Mesothelial cell of epicardium (in vitro differentiated cells): ENCODE results near the gene MROH7. TPM values are rescaled to one million over a fixed set of nuclear protein-coding genes. Genes with fewer than 3 reads are reported as not detected.

Experiments
- DNase-seq, 2 experiments: peaks; one replicate each; pipeline ENCODE4 v3.0.0; 2021; ENCODE audit warnings: low spot score in 2 of 2; ENCODE audit not compliant: unreplicated experiment in 2 of 2
- H3K27ac Mint-ChIP-seq: 2 replicates; pipeline ENCODE4 v1.8.0; 2021; ENCODE audit warnings: mixed read lengths
- H3K27me3 Mint-ChIP-seq: 2 replicates; pipeline ENCODE4 v1.8.0; 2021; ENCODE audit warnings: low read depth, mixed read lengths
- H3K36me3 Mint-ChIP-seq: 2 replicates; pipeline ENCODE4 v1.8.0; 2021; ENCODE audit warnings: mixed read lengths
- H3K4me1 Mint-ChIP-seq: 2 replicates; pipeline ENCODE4 v1.8.0; 2021; ENCODE audit warnings: mixed read lengths
- H3K4me3 Mint-ChIP-seq: 2 replicates; pipeline ENCODE4 v1.8.0; 2021; ENCODE audit warnings: mild to moderate bottlenecking, moderate library complexity, mixed read lengths
- H3K9me3 Mint-ChIP-seq: 2 replicates; pipeline ENCODE4 v1.8.0; 2021; ENCODE audit warnings: mixed read lengths
- total RNA-seq: library from RNA; stranded (reverse); gene quantifications from 3 replicates; pipeline ENCODE4 v1.2.1, GENCODE V29; 2021
- TF ChIP-seq, protein P1 (sequence below): fragments of 200-600 bp; sonication (generic); IDR thresholded peaks from one replicate; pipeline ENCODE4 v1.5.0; 2021; ENCODE audit warnings: antibody characterized with exemption; ENCODE audit not compliant: unreplicated experiment

Gene MROH7
- total RNA-seq, 1 donor from 2014 or later = 4.3 TPM

GRCh38 chr1:54603241-54603640 is 38.3 kb upstream of the MROH7 start:
- no peaks in the 10 kb centered on the region for H3K27me3 Mint-ChIP-seq
- no peaks in the 10 kb centered on the region for H3K4me1 Mint-ChIP-seq
- H3K27ac Mint-ChIP-seq = no peak overlapping the region
- no peak for DNase-seq
- H3K9me3 Mint-ChIP-seq = no peaks in the 10 kb centered on the region
- no peak overlapping the region for H3K4me3 Mint-ChIP-seq
- TF ChIP-seq, protein P1, sequence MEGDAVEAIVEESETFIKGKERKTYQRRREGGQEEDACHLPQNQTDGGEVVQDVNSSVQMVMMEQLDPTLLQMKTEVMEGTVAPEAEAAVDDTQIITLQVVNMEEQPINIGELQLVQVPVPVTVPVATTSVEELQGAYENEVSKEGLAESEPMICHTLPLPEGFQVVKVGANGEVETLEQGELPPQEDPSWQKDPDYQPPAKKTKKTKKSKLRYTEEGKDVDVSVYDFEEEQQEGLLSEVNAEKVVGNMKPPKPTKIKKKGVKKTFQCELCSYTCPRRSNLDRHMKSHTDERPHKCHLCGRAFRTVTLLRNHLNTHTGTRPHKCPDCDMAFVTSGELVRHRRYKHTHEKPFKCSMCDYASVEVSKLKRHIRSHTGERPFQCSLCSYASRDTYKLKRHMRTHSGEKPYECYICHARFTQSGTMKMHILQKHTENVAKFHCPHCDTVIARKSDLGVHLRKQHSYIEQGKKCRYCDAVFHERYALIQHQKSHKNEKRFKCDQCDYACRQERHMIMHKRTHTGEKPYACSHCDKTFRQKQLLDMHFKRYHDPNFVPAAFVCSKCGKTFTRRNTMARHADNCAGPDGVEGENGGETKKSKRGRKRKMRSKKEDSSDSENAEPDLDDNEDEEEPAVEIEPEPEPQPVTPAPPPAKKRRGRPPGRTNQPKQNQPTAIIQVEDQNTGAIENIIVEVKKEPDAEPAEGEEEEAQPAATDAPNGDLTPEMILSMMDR = no peak
- no peaks in the 10 kb centered on the region for H3K36me3 Mint-ChIP-seq

- TF ChIP-seq, protein P1 = no peak
- H3K36me3 Mint-ChIP-seq = no peaks in the 10 kb centered on the region
- no peaks in the 10 kb centered on the region for H3K4me1 Mint-ChIP-seq
- no peak for DNase-seq
- no peak overlapping the region for H3K4me3 Mint-ChIP-seq
- no peaks in the 10 kb centered on the region for H3K27me3 Mint-ChIP-seq
- no peaks in the 10 kb centered on the region for H3K9me3 Mint-ChIP-seq
- no peak overlapping the region for H3K27ac Mint-ChIP-seq
Measured at GRCh38 chr1:54604051-54604450, 37.5 kb upstream of the MROH7 start.

- Mint-ChIP-seq H3K27ac (no peak overlapping the region), H3K36me3 (no peaks in the 10 kb centered on the region)
- TF ChIP-seq, protein P1 = no peak
Measured at GRCh38 chr1:54604572-54605370, 36.8 kb upstream of the MROH7 start.

DNA sequence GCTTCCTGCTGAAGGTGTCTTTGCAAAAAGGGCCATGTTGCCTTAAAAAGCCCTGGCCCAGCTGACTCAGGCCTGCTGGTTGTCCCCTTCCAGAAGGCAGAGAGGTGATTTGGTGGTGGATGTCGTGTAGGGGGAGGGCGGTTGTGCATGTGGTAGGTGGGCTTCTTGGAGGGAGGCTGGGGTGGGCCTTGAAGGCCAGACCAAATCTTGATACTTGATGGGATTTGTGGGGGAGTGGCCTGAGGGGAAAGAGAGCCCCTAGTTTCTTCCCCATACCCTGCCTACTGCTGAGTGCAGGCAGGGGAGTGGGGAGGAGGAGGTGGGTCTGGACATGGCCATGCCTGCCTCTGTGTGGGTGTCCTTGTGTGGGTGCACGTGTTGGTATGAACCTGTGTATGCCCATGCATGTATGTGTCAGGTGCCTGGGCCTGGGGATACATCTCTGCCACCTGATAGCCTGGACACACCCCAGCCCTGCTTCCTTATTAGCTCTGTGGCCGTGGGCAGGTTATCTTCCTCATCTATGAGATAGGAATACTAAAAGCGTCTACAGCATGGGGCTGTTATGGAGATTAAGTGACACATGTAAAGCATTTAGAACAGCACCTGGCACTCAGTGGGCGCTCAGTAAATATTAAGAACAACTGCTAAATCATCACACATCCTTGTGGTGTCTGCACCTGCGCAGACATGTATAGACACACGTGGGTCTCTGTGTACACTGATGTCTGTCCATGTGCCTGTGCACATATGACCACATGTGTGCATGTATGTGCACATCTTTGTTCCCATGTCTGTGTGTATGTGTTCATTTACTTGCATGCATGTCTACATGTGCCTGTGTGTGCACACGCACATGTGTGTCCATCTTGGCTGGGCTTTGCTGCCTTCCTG is 35.2 kb upstream of the MROH7 start:
- H3K4me1 Mint-ChIP-seq = no peaks in the 10 kb centered on the region
- no peaks in the 10 kb centered on the region for H3K9me3 Mint-ChIP-seq
- no peak overlapping the region for H3K27ac Mint-ChIP-seq
- no peaks in the 10 kb centered on the region for H3K36me3 Mint-ChIP-seq
- TF ChIP-seq, protein P1 = no peak
- no peak overlapping the region for H3K4me3 Mint-ChIP-seq
- H3K27me3 Mint-ChIP-seq = no peaks in the 10 kb centered on the region
- DNase-seq = no peak

More at GRCh38 chr1:54604572-54605370, 36.8 kb upstream of the MROH7 start:
- H3K4me3 Mint-ChIP-seq = no peak overlapping the region
- H3K9me3 Mint-ChIP-seq = no peaks in the 10 kb centered on the region
- no peaks in the 10 kb centered on the region for H3K4me1 Mint-ChIP-seq
- DNase-seq = no peak
- no peaks in the 10 kb centered on the region for H3K27me3 Mint-ChIP-seq

DNA sequence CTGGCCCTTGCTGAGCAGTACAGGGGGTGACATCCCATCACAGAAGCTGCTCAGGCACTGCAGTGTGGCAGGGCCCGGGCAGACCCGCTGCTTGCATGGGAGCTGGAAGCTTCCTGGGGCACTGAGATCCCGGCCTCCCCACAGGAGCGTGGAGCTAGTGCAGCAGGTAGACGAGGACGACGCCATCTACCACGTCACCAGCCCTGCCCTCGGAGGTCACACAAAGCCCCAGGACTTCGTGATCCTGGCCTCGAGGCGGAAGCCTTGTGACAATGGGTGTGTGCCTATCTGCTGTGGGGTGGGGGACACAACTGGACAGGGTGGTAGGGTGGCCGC is 34.6 kb upstream of the MROH7 start:
- no peak overlapping the region for H3K4me3 Mint-ChIP-seq
- DNase-seq = no peak
- no peaks in the 10 kb centered on the region for H3K4me1 Mint-ChIP-seq
- no peak overlapping the region for H3K27ac Mint-ChIP-seq
- TF ChIP-seq, protein P1 = no peak
- no peaks in the 10 kb centered on the region for H3K36me3 Mint-ChIP-seq
- H3K9me3 Mint-ChIP-seq = no peaks in the 10 kb centered on the region
- no peaks in the 10 kb centered on the region for H3K27me3 Mint-ChIP-seq
